Stomach (tissue), 4 donors: ENCODE measurements around the gene SLK.

Experiments
- CTCF ChIP-seq, 7 experiments: fragments of 450-650 bp in 4 of 7; fragments of 200-600 bp in 3 of 7; sonication (generic) in 3 of 7; IDR thresholded peaks; one replicate each; pipeline ENCODE4 v1.5.1; 2016 to 2019; ENCODE audit warnings: antibody characterized with exemption in 7 of 7, control low read depth in 2 of 7, mild to moderate bottlenecking in 1 of 7
- EP300 ChIP-seq: sonication (generic); formaldehyde crosslinking; IDR thresholded peaks from one replicate; pipeline ENCODE4 v1.6.1; 2017; ENCODE audit warnings: antibody characterized with exemption
- POLR2A ChIP-seq, 4 donors: fragments of 450-650 bp; IDR thresholded peaks; one replicate each; pipeline ENCODE4 v1.6.1; 2016; ENCODE audit warnings: antibody characterized with exemption in 4 of 4, control low read depth in 2 of 4, mild to moderate bottlenecking in 1 of 4, moderate library complexity in 1 of 4

DNA sequence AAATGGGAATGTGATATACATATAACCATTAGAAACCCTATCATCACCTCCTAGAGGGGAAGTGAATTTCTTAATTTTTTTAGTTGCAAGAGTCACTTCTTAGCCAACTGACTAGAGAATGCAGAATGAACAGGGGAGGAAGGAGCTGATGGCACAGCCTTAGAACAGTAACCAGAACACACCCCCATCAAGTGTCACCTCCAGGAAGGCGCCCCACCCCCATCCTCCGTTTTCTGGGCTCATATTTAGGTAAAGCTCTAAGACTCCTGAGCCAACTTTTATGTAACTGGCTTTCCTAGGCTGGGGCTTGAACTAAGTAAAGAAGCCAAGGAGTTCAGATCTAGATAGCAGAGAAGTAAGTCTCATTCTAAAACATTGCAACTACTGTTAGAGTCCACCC lies 64.7 kb downstream of the SLK start:
- no peak for TF ChIP-seq POLR2A (IDR thresholded peaks at IDR 0.05)
- TF ChIP-seq CTCF (IDR thresholded peaks at IDR 0.05): no peak
- no peak for TF ChIP-seq EP300
